ENCODE measurements around the gene SYNE1. TPM values are rescaled to one million over a fixed set of nuclear protein-coding genes. Genes with fewer than 3 reads are reported as not detected.

Gene SYNE1
- total RNA-seq, 1 experiment from 2014 or later: 40.0 TPM

DNA sequence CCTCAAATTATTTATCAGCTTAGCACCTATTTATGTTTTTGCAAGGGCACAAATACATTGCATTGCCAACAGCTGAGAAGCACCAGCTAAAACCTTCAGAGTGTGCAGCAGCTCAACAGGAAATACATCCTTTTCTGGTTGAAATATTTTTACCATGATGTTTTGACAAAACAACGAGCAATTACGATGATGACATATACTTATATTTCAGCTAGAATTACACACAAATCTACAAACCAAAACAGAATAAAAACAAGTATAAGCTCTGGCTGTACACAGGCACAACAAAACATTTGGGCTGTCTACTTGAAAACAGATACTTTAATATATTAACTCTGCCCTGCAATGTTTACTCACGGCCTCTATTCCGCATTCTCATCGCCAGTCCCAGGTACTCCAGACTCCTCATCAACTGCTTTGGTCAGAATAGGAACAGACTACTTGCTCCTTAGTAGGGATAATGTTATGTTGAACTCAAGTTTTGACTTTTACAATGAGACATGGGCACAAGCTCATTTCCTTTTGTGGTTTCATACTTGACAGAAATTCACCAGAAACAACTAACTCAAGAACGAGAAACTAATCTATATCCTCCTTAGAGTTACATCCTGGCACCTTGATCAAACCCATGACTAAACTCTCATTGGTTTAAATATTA, 452.1 kb downstream of the SYNE1 start:
- no peak for DNase-seq (ENCODE audit: low read depth)

DNA sequence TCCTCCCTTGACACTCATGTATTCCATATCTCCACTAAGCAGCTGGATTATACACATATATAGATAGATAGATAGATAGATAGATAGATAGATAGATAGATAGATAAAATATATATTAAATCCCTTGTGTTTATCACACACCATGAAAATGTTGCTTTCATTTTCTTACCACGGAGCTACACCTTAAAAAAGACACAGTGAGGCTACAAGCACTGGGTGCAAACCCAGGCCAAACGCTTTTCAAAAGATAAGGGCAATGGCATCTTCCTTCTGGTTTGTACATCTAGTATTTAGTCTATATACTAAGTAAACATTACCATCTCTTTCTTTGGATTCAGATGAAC, 452.6 kb downstream of the SYNE1 start:
- no peak for DNase-seq (ENCODE audit: low read depth)

DNA sequence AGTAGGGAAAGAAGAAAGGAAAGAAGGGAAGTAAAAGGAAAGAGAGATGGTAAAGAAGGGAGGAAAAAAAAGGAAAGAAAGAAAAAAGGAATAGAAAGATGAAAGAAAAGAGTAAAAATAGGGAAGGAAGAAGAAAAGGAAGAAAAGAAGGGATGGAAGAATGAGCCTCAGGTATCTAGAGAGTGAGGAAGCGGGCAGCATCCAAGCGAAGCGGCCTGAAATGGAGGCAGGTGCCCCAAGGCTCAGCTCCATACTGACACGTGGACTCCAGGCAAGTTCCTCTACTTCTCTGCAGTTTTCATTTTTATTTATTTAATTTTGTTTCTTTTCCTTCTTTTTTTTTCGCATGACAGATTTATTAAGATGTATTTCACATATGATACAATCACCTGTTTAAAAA, 456.6 kb downstream of the SYNE1 start:
- no peak for DNase-seq (ENCODE audit: low read depth)

GRCh38 chr6:152176268-152176667, 460.9 kb downstream of the SYNE1 start:
- no peak for DNase-seq (ENCODE audit: low read depth)

- DNase-seq (ENCODE audit: low read depth): no peak
Observed at GRCh38 chr6:152173957-152174356, 463.2 kb downstream of the SYNE1 start.

GRCh38 chr6:152173321-152173720, 463.8 kb downstream of the SYNE1 start:
- no peak for DNase-seq (ENCODE audit: low read depth)

DNA sequence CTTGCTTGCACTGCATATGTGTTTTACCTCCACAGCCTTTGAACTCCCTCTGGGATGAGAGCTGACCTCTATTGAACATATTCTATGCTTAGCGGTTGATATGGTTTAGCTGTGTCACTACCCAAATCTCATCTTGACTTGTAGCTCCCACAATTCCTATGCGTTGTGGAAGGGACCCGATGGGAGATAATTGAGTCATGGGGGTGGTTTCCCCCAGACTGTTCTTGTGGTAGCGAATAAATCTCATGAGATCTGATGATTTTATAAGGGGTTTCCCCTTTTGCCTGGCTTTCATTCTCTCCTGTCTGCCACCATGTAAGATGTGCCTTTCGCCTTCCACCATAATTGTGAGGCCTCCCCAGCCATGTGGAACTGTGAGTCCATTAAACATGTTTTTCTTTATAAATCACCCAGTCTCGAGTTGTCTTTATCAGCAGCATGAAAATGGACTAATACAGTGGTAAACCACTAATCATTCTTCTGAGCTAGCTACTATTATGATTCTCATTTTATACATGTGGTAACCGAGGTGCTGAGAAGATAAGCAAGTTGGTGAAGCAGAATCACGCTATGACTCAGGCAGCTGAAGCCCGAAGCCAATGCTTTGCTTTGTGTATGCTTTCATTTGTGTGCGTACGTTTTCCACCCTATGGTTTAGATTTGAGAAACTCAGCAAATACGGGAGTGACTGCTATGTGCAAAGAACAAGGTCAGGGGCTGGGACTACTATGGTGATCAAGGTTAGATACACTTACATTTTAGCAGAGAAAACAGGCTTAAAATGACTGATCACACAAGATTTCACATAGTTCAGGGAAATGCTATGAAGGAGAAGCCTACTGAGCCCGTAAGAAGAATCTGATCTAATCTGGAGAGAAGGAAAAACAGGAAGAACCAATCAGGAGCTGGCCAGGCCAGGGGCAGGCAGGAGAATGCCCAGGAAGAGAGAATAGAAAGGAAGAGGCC, 466.2 kb downstream of the SYNE1 start:
- no peak for DNase-seq (ENCODE audit: low read depth)

DNA sequence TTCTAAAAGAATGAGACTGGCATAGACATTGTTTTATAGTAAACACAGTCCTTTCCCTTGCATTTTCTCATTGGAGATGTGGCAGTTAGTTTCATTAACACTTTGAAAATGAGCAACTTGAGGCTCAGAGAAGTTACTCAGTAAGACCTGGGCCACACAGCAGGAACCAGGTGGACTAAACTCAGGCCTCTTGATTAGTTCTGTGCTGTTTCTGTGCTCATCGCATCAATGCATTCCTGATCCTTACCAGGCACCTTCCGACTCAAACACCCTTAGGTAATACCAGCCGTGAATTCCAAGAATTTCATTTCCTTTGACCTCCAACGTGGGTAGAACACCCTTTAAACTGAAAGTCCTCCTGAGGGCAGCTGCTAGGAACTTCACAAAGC, 466.9 kb downstream of the SYNE1 start:
- DNase-seq (ENCODE audit: low read depth): no peak

- no peak for DNase-seq (ENCODE audit: low read depth)
Observed at GRCh38 chr6:152167641-152168603, 469.2 kb downstream of the SYNE1 start.

- DNase-seq (ENCODE audit: low read depth): no peak
Observed at GRCh38 chr6:152166897-152167296, 470.3 kb downstream of the SYNE1 start.

- no peak for DNase-seq (ENCODE audit: low read depth)
Observed at GRCh38 chr6:152166497-152166896, 470.7 kb downstream of the SYNE1 start.

GRCh38 chr6:152164957-152165356, 472.2 kb downstream of the SYNE1 start:
- no peak for DNase-seq (ENCODE audit: low read depth)

GRCh38 chr6:152161501-152161900, 475.7 kb downstream of the SYNE1 start:
- no peak for DNase-seq (ENCODE audit: low read depth)

DNA sequence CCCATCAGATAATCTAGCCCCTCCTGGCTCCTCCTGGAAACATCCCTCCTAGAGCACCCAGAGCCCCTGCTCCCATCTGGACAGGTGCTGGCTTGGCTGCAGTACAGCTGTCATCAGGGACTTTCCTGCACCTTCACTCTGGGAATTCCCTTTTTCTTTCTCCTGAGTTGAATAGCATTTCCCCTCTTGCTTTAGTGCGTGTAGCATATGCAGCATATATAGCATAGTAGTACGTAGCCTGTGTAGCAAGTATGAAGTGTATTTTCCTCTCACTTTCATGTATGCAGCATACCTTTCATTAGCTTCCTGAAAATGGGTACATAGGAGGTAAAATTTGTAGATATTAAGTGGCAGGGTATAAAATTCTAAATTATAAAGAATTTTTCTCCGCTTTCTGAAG, 476.8 kb downstream of the SYNE1 start:
- DNase-seq (ENCODE audit: low read depth): no peak

GRCh38 chr6:152155792-152156191, 481.4 kb downstream of the SYNE1 start:
- DNase-seq (ENCODE audit: low read depth): no peak

- no peak for DNase-seq (ENCODE audit: low read depth)
Observed at GRCh38 chr6:152154559-152155356, 482.4 kb downstream of the SYNE1 start.

DNA sequence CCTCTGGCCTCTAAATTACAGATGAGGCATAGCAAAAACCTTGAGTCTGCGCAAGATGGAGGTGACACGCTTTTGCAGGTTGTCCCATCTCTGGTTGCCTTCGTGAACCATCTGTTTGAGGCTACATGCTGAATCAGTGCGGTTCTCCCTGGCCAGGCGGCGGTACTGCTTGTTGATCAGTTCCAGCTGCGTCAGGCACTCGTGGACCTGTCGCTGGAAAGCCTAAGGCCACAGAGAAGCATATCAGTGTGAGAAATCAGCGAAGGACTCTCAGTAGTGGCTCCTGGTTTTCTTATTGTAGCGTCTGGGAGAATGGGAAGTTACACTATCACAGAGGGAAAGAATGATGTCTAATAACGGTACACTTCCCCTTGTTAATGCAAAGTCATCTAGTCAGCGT, 485.2 kb downstream of the SYNE1 start:
- DNase-seq (ENCODE audit: low read depth): no peak

DNA sequence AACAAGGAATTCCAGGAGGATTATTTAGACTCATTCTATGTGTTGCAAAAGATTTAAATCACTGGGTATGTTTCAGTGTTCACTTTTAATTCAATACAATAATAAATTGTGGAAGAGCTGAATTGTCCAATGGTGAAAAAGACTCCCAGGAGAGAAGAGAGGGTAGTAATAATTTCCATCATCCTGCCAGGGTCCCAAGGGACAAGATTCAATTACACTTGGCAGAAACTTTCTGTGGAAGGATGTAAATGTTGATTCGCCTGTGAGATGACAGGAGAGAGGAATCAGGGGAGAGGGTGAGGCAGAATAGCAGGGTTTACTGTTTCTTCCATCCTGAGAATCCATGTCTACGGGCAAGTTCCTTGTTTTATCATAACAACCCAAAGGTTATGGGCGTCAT, 487.0 kb downstream of the SYNE1 start:
- no peak for DNase-seq (ENCODE audit: low read depth)

GRCh38 chr6:152148412-152148811, 488.8 kb downstream of the SYNE1 start:
- DNase-seq (ENCODE audit: low read depth): no peak

- no peak for DNase-seq (ENCODE audit: low read depth)
Observed at GRCh38 chr6:152147269-152147668, 489.9 kb downstream of the SYNE1 start.

DNA sequence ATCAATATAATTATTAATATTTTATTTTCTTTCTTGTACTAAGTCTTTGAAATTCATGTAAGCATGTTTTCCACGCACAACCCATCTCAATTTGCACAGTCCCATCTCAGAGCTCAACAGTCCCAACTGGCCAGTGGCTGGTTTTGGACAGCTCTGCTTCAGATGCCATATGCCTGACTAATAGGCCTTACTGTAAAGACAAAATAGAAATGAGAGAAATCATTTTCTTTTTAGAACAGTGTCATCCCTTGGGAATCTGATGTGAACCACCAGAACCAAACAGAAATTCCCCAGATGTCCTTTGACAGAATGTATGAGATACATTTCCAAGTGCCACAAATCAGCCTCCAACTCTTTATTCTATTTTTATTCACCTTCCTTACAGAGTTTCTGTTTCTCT, 490.8 kb downstream of the SYNE1 start:
- peak; percentile 79 for DNase-seq (ENCODE audit: low read depth)

All from RPMI7951 (cell line).